ENCODE data around the gene GNPAT. TPM values are rescaled to one million over a fixed set of nuclear protein-coding genes. Genes with fewer than 3 reads are reported as not detected.

Gene GNPAT
- total RNA-seq, 1 experiment from 2014 or later = 32.8 TPM

DNA sequence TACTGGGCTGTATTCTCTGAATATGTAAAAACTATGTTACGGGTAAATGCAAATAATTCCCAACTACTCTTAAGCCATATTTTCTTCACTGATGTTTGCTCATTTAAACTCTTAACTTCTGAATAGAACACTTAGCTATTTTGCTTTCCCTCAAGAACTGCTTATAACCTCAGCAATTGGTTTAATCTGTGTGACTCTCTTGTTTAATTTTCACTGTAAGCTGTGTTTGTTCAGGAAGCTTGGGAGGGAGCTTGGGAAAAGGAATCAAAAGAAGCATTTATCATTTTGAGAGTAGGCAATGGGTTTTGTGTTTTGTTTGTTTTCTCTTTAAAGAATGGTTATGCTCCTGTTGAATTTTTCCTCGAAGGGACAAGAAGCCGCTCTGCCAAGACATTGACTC lies 24.4 kb downstream of the GNPAT start (continued):
- TF ChIP-seq, protein P1, sequence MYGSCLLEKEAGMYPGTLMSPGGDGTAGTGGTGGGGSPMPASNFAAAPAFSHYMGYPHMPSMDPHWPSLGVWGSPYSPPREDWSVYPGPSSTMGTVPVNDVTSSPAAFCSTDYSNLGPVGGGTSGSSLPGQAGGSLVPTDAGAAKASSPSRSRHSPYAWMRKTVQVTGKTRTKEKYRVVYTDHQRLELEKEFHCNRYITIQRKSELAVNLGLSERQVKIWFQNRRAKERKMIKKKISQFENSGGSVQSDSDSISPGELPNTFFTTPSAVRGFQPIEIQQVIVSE (CRISPR knock-in tag; IDR thresholded peaks at IDR 0.05; ENCODE audit: borderline replicate concordance) = no peak
- TF ChIP-seq ESRRA (CRISPR knock-in tag; IDR thresholded peaks at IDR 0.05; ENCODE audit: borderline replicate concordance) = no peak
- TF ChIP-seq, protein P2, sequence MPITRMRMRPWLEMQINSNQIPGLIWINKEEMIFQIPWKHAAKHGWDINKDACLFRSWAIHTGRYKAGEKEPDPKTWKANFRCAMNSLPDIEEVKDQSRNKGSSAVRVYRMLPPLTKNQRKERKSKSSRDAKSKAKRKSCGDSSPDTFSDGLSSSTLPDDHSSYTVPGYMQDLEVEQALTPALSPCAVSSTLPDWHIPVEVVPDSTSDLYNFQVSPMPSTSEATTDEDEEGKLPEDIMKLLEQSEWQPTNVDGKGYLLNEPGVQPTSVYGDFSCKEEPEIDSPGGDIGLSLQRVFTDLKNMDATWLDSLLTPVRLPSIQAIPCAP (CRISPR knock-in tag; IDR thresholded peaks at IDR 0.05) = no peak
- TF ChIP-seq FOXJ3 (CRISPR knock-in tag; IDR thresholded peaks at IDR 0.05; ENCODE audit: borderline replicate concordance) = no peak
- no peak for TF ChIP-seq NFYB (CRISPR knock-in tag; conservative IDR thresholded peaks at IDR 0.05; ENCODE audit: low read depth)
- no peak for TF ChIP-seq CREM (CRISPR knock-in tag; IDR thresholded peaks at IDR 0.05)
- no peak for TF ChIP-seq EMX1 (CRISPR knock-in tag; IDR thresholded peaks at IDR 0.05)
- TF ChIP-seq NFE2L1 (CRISPR knock-in tag; IDR thresholded peaks at IDR 0.05) = no peak
- no peak for TF ChIP-seq ETV6 (CRISPR knock-in tag; IDR thresholded peaks at IDR 0.05)

DNA sequence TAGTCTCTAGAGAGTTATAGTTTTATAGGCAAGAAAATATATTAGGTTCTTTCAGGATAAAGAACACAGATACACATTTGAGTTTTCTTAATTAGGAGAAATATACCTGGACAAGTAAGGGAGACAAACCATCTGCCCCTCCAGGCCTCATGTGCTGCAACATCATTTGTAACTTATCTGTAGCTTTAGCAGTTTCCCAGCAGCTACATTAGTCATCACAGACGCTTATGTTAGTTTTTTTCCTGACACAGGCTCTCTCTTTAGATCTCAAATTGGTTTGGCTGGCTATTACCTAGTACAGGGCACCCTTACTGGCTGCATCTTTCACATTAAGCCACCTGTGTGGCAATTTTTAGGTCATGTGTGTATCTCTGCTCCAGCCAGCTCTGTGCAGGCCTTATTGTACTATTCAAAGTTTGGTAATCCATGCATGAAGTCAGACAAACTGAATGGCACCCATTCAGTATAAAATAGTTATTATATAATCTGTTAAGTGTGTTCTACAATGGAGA lies 25.9 kb downstream of the GNPAT start:
- no peaks in the 10 kb centered on the region for H3K4me1 Mint-ChIP-seq
- ChIA-PET CTCF (no interaction called here), POLR2A (no interaction called here)
- TF ChIP-seq FOXP1 (CRISPR knock-in tag; IDR thresholded peaks at IDR 0.05; ENCODE audit: borderline replicate concordance) (no peak), ELF4 (CRISPR knock-in tag; IDR thresholded peaks at IDR 0.05; ENCODE audit: low read depth) (no peak), ZBTB21 (CRISPR knock-in tag; IDR thresholded peaks at IDR 0.05; ENCODE audit: borderline replicate concordance) (no peak), ZNF121 (CRISPR knock-in tag; IDR thresholded peaks at IDR 0.05) (no peak), ZNF219 (CRISPR knock-in tag; IDR thresholded peaks at IDR 0.05; ENCODE audit: borderline replicate concordance) (no peak), EMX1 (CRISPR knock-in tag; IDR thresholded peaks at IDR 0.05) (no peak)
- TF ChIP-seq, protein P3, sequence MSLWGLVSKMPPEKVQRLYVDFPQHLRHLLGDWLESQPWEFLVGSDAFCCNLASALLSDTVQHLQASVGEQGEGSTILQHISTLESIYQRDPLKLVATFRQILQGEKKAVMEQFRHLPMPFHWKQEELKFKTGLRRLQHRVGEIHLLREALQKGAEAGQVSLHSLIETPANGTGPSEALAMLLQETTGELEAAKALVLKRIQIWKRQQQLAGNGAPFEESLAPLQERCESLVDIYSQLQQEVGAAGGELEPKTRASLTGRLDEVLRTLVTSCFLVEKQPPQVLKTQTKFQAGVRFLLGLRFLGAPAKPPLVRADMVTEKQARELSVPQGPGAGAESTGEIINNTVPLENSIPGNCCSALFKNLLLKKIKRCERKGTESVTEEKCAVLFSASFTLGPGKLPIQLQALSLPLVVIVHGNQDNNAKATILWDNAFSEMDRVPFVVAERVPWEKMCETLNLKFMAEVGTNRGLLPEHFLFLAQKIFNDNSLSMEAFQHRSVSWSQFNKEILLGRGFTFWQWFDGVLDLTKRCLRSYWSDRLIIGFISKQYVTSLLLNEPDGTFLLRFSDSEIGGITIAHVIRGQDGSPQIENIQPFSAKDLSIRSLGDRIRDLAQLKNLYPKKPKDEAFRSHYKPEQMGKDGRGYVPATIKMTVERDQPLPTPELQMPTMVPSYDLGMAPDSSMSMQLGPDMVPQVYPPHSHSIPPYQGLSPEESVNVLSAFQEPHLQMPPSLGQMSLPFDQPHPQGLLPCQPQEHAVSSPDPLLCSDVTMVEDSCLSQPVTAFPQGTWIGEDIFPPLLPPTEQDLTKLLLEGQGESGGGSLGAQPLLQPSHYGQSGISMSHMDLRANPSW (CRISPR knock-in tag; conservative IDR thresholded peaks at IDR 0.05; ENCODE audit: low read depth) = no peak
- H3K27me3 Mint-ChIP-seq (ENCODE audit: low read depth) = no peaks in the 10 kb centered on the region
- no peak overlapping the region for H3K27ac Mint-ChIP-seq
- ATAC-seq (no peak), DNase-seq (ENCODE audit: low spot score) (no peak)
- H3K9me3 Mint-ChIP-seq = no peaks in the 10 kb centered on the region
- H3K4me3 Mint-ChIP-seq = no peak overlapping the region
- H3K36me3 Mint-ChIP-seq = peaks cover 33% of the 10 kb centered on the region

DNA sequence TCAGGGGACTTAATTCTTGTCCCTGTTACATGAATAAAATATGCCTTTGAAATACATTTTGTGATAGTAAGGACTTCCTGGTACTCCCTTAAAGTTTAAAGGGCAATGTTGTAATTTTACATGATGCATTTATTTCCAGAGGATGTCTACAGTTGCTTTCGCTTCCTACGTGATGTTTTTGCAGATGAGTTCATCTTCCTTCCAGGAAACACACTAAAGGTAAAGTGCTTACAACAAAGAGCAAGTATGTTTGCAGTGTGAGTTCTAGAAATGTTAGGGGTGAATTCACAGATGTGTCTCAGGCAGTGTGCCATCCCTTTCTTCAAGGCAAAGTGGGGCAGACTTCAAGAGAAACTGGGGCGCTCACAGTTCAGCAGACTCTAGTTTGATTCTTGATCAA lies 31.2 kb downstream of the GNPAT start:
- ATAC-seq (no peak), DNase-seq (ENCODE audit: low spot score) (no peak)
- Mint-ChIP-seq H3K9me3 (no peaks in the 10 kb centered on the region), H3K36me3 (peaks cover 31% of the 10 kb centered on the region), H3K27ac (0 out of 2 replicates have a peak overlapping the region, but pooled peaks have one; percentile 4), H3K4me3 (no peak overlapping the region), H3K27me3 (ENCODE audit: low read depth) (no peaks in the 10 kb centered on the region), H3K4me1 (no peaks in the 10 kb centered on the region)
- ChIA-PET CTCF (no interaction called here), POLR2A (no interaction called here)
- TF ChIP-seq CREM (CRISPR knock-in tag; IDR thresholded peaks at IDR 0.05) = no peak
- no peak for TF ChIP-seq CTCF (IDR thresholded peaks at IDR 0.05)
- no peak for TF ChIP-seq ATF3 (CRISPR knock-in tag; conservative IDR thresholded peaks at IDR 0.05)
- TF ChIP-seq, protein P1 (CRISPR knock-in tag; IDR thresholded peaks at IDR 0.05; ENCODE audit: borderline replicate concordance) = no peak
- no peak for TF ChIP-seq MYBL2 (CRISPR knock-in tag; IDR thresholded peaks at IDR 0.05)
- TF ChIP-seq ZBTB43 (CRISPR knock-in tag; IDR thresholded peaks at IDR 0.05) = no peak
- TF ChIP-seq ATF1 (CRISPR knock-in tag; IDR thresholded peaks at IDR 0.05) = no peak
- TF ChIP-seq GTF2I (CRISPR knock-in tag; conservative IDR thresholded peaks at IDR 0.05) = no peak
